ENCODE data around the gene SORD. TPM values are rescaled to one million over a fixed set of nuclear protein-coding genes. Genes with fewer than 3 reads are reported as not detected.

Gene SORD
- total RNA-seq, 1 donor from 2014 or later: 23.2 TPM

DNA sequence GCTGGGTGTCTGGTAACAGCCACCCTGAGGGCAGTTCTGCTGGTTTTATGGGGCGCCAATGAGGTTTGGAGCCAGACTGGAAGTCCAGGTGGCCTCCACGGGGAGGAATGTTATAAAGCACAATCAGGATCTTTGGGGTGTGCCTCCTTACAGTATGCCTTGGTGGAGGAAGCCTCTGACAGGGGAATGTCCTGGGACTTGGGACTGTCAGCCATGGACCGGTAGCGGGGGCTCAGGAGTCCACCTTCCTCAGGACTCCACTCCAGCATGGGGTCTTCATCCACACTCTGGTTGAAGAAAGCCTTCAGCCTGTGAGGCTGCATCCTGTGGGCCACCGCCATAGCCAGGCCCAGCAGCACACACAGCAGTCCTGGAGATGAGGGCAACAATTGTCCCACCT, 96.0 kb downstream of the SORD start:
- DNase-seq (ENCODE audit: low read depth) (no peak), FAIRE-seq (no peak)
- no peak for TF ChIP-seq CTCF (IDR thresholded peaks at IDR 0.05; ENCODE audit: insufficient read depth, low read length, severe bottlenecking)
- peaks cover 29% of the 10 kb centered on the region for H3K27me3 ChIP-seq (ENCODE audit: control insufficient read depth, insufficient read depth, low read length)
- no peak overlapping the region for H3K4me3 ChIP-seq (ENCODE audit: low read depth, low read length)
- peaks cover 6% of the 10 kb centered on the region for H3K36me3 ChIP-seq (ENCODE audit: control insufficient read depth, insufficient read depth, low read length)

DNA sequence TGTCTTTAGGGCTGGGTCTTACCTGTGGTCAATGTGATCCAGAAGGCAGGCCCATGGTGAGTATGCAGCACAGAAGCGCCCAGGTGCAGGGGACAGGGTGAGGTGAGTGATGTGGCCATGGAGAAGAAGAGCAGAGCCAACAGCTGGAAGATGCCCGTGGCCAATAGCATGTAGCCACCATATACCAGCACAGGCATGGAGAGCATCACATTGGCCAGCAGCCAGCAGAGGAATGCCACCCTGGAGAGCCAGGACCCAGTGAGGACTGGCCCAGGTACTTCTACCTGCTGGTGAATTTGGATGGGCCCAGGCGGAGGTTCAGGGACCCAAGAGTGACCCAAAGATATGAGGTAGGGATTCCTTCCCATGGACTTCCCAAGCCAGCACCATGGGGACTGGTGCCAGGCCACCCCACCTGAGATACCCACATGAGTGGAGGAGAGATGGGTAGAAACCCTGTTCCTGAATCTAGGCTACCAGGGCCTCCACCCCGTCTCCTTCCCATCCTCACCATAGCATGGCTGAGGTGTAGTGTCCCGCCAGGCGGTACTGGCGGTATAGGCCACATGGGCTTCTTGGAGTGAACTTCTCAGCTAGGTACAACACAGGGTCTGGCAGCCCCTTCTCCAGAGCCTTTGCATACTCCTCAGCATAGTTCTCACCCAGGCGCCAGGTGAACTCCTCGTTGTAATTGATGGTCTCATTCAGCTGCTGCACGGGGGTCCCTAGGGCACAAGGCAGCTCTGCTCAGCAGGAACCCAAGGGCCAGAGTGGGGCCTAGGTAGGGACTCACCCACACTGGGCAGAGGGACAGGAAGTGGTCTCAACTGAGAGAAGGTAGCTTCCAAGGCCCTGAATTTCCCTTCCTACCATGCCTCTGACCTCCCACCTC, 97.3 kb downstream of the SORD start:
- no peak for DNase-seq (ENCODE audit: low read depth)
- peak; percentile 68 for FAIRE-seq
- TF ChIP-seq CTCF (IDR thresholded peaks at IDR 0.05; ENCODE audit: insufficient read depth, low read length, severe bottlenecking): no peak
- H3K4me3 ChIP-seq (ENCODE audit: low read depth, low read length): no peak overlapping the region
- H3K27me3 ChIP-seq (ENCODE audit: control insufficient read depth, insufficient read depth, low read length): peaks cover 16% of the 10 kb centered on the region
- peaks cover 6% of the 10 kb centered on the region for H3K36me3 ChIP-seq (ENCODE audit: control insufficient read depth, insufficient read depth, low read length)

GRCh38 chr15:45121020-45121419, 98.0 kb downstream of the SORD start:
- TF ChIP-seq CTCF (IDR thresholded peaks at IDR 0.05; ENCODE audit: insufficient read depth, low read length, severe bottlenecking): no peak
- FAIRE-seq (peak; percentile 94), DNase-seq (ENCODE audit: low read depth) (no peak)
- Histone ChIP-seq H3K4me3 (ENCODE audit: low read depth, low read length) (no peak overlapping the region), H3K36me3 (ENCODE audit: control insufficient read depth, insufficient read depth, low read length) (peaks cover 6% of the 10 kb centered on the region), H3K27me3 (ENCODE audit: control insufficient read depth, insufficient read depth, low read length) (peaks cover 9% of the 10 kb centered on the region)

- no peak for TF ChIP-seq CTCF (IDR thresholded peaks at IDR 0.05; ENCODE audit: insufficient read depth, low read length, severe bottlenecking)
- DNase-seq (ENCODE audit: low read depth): peak; percentile 93
- Histone ChIP-seq H3K27me3 (ENCODE audit: control insufficient read depth, insufficient read depth, low read length) (peaks cover under 1% of the 10 kb centered on the region), H3K36me3 (ENCODE audit: control insufficient read depth, insufficient read depth, low read length) (peaks cover 6% of the 10 kb centered on the region), H3K4me3 (ENCODE audit: low read depth, low read length) (no peak overlapping the region)
- no peak for FAIRE-seq
Observed at GRCh38 chr15:45121706-45122417, 98.9 kb downstream of the SORD start.

DNA sequence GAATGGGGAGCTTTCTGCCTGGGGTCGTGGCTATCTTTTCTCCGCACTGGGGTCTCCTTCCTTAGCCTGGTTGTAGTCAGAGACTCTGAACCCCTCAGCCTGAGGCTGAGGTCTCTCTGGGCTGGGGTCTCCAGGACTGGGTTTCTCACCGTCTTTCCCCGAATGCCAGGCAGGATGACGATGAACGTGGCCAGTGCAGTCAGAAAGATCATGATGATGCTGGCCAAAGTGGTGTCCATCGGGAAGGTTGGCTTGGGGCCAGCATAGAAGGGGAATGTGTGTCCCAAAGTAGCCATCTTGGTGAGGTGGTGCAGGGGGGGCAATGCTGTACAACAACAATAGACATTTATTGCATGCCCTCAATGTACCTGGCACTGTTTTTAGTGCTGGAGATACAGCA, 99.7 kb downstream of the SORD start:
- DNase-seq (ENCODE audit: low read depth) (no peak), FAIRE-seq (peak; percentile 7)
- TF ChIP-seq CTCF (IDR thresholded peaks at IDR 0.05; ENCODE audit: insufficient read depth, low read length, severe bottlenecking): no peak
- Histone ChIP-seq H3K36me3 (ENCODE audit: control insufficient read depth, insufficient read depth, low read length) (peaks cover 6% of the 10 kb centered on the region), H3K4me3 (ENCODE audit: low read depth, low read length) (no peak overlapping the region), H3K27me3 (ENCODE audit: control insufficient read depth, insufficient read depth, low read length) (no peaks in the 10 kb centered on the region)

Measured in bronchial epithelial cell (primary cell).